NCI-H82 treated with DMSO at 0.1 percent for 48 hours (cell line): ENCODE measurements around the gene EPHB6.

Experiments
- DNase-seq: peaks from one replicate; lab custom pipeline; 2025; ENCODE audit not compliant: unreplicated experiment; lab: John Stamatoyannopoulos, UW

EPHB6 gene

DNA sequence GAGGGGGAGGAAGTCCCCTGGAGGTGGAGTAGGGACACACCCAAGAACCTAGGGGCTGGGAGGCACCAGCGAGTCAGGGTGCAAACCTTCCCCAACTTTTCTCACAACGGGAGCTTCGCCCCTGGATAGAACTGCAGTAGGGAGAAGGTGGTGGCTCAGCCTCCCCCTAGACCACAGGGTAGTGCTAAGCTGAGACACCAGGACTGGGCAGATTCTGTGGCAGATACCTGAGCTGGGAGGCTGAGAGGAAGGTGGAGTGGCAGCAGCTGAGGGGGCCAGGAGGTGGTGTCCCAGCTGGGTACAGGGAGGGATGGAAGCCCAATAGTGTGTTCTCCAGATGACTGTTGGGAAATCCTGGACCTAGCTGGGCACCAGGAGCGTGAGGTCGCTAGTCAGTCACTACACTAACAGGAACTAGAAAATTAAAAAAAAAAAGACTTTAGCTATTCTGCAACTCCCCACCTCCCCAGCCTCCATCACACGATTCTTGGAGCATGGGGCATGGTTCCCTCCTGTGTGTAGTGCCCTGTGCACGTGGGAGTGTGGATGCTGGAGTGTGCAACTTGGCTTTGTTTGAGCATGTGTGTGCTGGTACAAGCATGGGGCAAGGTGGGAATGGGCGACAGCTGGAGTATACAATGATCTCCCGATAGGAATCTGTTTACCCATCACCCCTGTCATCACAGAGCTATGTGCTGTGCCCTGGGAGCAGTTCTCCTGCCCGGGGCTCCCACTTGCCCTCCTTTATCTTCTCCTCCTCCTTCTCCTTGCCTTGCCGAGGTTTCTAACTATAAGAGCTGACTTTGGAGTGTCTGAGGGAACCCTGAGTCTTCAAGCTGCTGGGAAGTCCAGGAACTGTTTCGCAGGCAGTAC lies 39.5 kb downstream of the EPHB6 start:
- no peak for DNase-seq

DNA sequence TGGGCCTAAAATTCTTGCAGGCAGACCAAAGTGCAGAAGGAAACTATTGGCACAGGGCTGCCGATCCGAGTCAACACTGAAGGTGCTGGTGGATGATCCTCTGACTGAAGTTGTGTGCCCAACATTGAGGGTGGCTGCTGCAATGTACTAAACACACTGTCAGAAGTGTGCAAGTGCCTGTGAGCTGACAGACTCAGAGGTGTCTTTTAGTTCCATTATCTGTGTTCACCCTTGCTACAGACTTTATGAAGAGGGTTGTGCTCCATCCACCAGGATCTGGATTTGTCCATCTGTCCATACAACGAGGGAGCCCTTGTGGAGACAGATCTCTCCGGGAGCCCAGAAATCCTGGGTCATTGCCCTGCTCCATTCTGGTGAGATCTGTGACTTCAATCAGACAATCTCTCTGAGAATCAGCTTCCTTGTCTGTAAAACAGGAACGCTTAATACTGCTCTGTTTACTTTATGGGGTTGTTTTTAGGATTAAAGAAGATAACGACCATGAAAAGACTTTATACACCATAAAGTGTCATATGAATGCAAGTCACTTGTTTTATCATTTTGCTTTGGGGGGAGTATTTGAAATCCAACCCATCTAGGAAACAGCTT lies 40.2 kb downstream of the EPHB6 start:
- DNase-seq, result no peak

GRCh38 chr7:142896151-142896550 lies 41.3 kb downstream of the EPHB6 start:
- DNase-seq, result no peak

DNA sequence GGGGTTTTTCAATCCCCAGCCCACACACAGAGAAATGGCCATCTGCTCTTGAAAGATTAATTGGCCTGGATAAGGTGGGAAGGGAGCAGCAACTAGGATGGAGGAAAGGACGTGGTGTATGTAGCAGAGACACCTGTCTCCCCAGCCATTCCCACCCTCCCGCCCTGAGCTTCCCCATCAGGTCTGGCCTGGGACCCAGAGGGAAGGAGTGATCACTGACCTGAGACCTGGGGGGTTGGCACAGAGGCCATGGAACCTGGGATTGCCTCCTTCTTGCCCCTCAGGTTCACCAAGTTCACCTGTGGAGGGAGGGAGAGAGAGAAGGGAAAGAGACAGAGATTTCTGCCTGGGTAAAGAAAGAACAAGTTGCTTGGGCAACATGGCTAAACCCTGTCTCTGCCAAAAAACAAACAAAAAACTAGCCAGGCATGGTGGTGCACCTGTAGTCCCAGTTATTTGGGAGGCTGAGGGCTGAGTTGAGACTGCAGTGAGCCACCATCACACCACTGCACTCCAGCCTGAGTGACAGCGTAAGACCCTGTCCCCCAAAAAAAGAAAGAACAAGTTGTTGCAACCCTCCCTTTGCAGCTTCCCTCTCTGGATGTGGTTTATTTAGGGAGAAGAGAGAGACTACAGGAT lies 42.0 kb downstream of the EPHB6 start:
- DNase-seq, result no peak

DNA sequence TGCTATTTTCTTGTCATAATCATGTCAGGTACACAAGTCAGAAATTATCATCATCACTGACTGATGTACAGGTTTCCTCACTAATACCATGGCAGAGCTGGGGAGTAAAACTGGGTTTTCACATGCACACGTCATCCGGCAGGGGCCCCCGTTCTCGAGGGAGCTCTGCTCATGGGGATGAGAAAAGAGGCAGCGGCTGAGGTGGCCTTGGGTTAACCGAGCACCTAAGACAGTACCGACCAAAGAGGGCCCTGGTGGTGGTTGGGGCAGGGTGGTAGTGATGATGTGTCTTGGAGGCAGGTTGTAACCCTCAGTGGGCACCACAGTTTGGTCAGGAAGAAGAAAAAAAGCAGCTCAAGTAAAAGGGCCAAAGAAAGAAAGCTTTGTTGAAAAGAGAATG lies 42.8 kb downstream of the EPHB6 start:
- DNase-seq, result no peak

- no peak for DNase-seq
These were observed 43.7 kb downstream of the EPHB6 start for GRCh38 chr7:142898377-142899170.

- no peak for DNase-seq
These were observed 44.8 kb downstream of the EPHB6 start for GRCh38 chr7:142899661-142900060.

- no peak for DNase-seq
These were observed 46.8 kb downstream of the EPHB6 start for GRCh38 chr7:142901426-142902259.

- no peak for DNase-seq
These were observed 49.3 kb downstream of the EPHB6 start for GRCh38 chr7:142904128-142904527.

GRCh38 chr7:142905759-142906158 lies 50.9 kb downstream of the EPHB6 start:
- DNase-seq, result no peak

DNA sequence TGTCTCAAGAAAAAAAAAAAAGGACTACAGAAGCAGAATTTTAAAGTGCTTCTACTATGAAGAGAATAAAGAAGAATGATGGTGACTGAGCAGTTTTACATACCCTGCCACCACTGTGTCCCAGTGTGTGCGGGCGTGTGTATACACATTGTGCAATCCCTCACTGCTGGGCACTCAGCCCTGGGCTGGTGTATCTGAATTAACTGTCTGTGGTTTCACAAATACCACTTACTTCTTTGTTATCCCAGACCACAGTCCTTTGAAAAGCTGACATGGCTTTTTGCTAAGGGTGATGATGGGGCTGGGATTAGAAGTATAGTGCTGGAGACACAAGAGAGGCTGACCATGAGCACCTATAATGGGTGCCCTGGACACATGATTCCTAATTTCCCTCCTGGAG lies 51.8 kb downstream of the EPHB6 start:
- DNase-seq, result no peak

GRCh38 chr7:142908290-142908689 lies 53.4 kb downstream of the EPHB6 start:
- no peak for DNase-seq

GRCh38 chr7:142908921-142909890 lies 54.3 kb downstream of the EPHB6 start:
- DNase-seq, result peak; percentile 1

GRCh38 chr7:142910031-142910433 lies 55.2 kb downstream of the EPHB6 start:
- DNase-seq, result no peak

GRCh38 chr7:142910481-142910880 lies 55.6 kb downstream of the EPHB6 start:
- no peak for DNase-seq

GRCh38 chr7:142913051-142913450 lies 58.2 kb downstream of the EPHB6 start:
- no peak for DNase-seq

GRCh38 chr7:142913566-142913965 lies 58.7 kb downstream of the EPHB6 start:
- no peak for DNase-seq

- DNase-seq, result no peak
These were observed 59.2 kb downstream of the EPHB6 start for GRCh38 chr7:142914121-142914520.

DNA sequence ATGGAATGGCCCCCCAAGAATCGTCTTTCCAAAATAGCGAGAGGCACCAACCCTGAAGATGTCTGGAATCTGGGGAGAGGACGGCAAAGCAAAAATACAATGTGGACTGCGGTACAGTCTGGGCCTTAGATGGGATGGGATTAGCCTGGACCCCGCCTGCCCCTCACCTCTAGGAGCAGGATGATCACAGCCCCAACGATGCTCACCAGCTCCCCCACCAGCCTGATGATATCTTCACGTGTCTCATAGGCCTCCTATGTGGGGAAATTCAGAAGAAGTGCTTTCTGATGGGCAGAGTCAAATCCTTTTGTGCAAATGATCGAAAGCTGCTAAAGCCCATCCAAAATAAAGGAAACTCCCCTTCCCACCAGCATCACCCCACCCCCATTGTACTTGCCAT lies 60.4 kb downstream of the EPHB6 start:
- no peak for DNase-seq
